SK-N-MC (cell line): ENCODE measurements around the gene SERPINH1.

ENCODE experiments used
- EZH2 ChIP-seq: fragments of 200-600 bp; sonication (generic); IDR thresholded peaks from one replicate; pipeline ENCODE4 v1.6.1; 2017; ENCODE audit warnings: antibody characterized with exemption
- FOXP2 ChIP-seq: optimal IDR thresholded peaks from 2 replicates; pipeline ENCODE3; 2011; ENCODE audit warnings: mild to moderate bottlenecking, moderate library complexity; ENCODE audit not compliant: insufficient read depth; ENCODE audit errors: extremely low read length, control extremely low read depth
- POLR2AphosphoS5 ChIP-seq: IDR thresholded peaks from 2 replicates; pipeline ENCODE4 v1.6.1; 2012; ENCODE audit warnings: mild to moderate bottlenecking, low read depth, low read length, borderline replicate concordance

GRCh38 chr11:75520688-75521087 lies 41.4 kb upstream of the SERPINH1 start:
- TF ChIP-seq POLR2AphosphoS5 (no peak), EZH2 (no peak), FOXP2 (no peak)
